ENCODE measurements around the gene CREB3L4. TPM values are rescaled to one million over a fixed set of nuclear protein-coding genes. Genes with fewer than 3 reads are reported as not detected.
A peak's percentile ranks its signal among the peaks of the same experiment; 100 is the strongest.

Gene CREB3L4
- total RNA-seq, 2 donors from 2014 or later = 0.66 to 14.0 TPM

GRCh38 chr1:153922076-153922971 is 45.4 kb upstream of the CREB3L4 start:
- H3K27ac ChIP-seq = peak overlapping the region; percentile 70 to 90 (median 82)
- no peak for TF ChIP-seq POLR2A (IDR thresholded peaks at IDR 0.05)
- peak in 3 of 7 experiments; percentile 12 to 26 (median 26) for TF ChIP-seq CTCF (IDR thresholded peaks at IDR 0.05)
- WGBS, 2 donors = 0 to 1% methylated on average over 33 to 54 of the region's 86 CpGs
- peak overlapping the region; percentile 80 to 99 for H3K4me3 ChIP-seq
- intact Hi-C loops (cut with DNase I) = no loop called here
- H3K27me3 ChIP-seq = no peaks in the 10 kb centered on the region
- ATAC-seq (peak; percentile 45), DNase-seq (peak in 1 of 4 donors; percentile 30)
- H3K9me3 ChIP-seq = no peaks in the 10 kb centered on the region
- peaks cover 38% of the 10 kb centered on the region for H3K4me1 ChIP-seq
- H3K36me3 ChIP-seq (replicated peaks in 1 of 2; ENCODE audit: insufficient read depth in 1 of 2, low read depth in 2 of 2) = no peaks in the 10 kb centered on the region

GRCh38 chr1:153922972-153923925 is 44.5 kb upstream of the CREB3L4 start, which contains the start of gene GATAD2B:
TSS of gene GATAD2B (minus strand) at chr1:153922972. CDS start at chr1:153828347, 94,625 bp downstream.
- intact Hi-C loops (cut with DNase I) = no loop called here
- H3K27ac ChIP-seq = peak within 1 kb of the TSS; percentile 79 to 90 (median 84)
- H3K4me1 ChIP-seq = peaks cover 38% of the 10 kb centered on the region
- peak within 1 kb of the TSS; percentile 80 to 99 for H3K4me3 ChIP-seq
- H3K27me3 ChIP-seq = no peaks in the 10 kb centered on the region
- H3K36me3 ChIP-seq (replicated peaks in 1 of 2; ENCODE audit: insufficient read depth in 1 of 2, low read depth in 2 of 2) = no peaks in the 10 kb centered on the region
- WGBS, 2 donors = 0 to 1% methylated on average over 30 to 53 of the region's 53 CpGs
- ATAC-seq = peak; percentile 97
- peak; percentile 99 to 100 (median 100) for DNase-seq
- no peaks in the 10 kb centered on the region for H3K9me3 ChIP-seq
- peak in 1 of 7 experiments; percentile 10 for TF ChIP-seq CTCF (IDR thresholded peaks at IDR 0.05)
- TF ChIP-seq POLR2A (IDR thresholded peaks at IDR 0.05) = peak in 2 of 3 donors; percentile 41 to 49

- Histone ChIP-seq H3K4me3 (no peak overlapping the region), H3K27ac (no peak overlapping the region), H3K27me3 (no peaks in the 10 kb centered on the region), H3K9me3 (no peaks in the 10 kb centered on the region), H3K36me3 (replicated peaks in 1 of 2; ENCODE audit: insufficient read depth in 1 of 2, low read depth in 2 of 2) (peaks cover 0 to 6% of the 10 kb centered on the region in 2 donors), H3K4me1 (peaks cover 13% of the 10 kb centered on the region)
- ATAC-seq (no peak), DNase-seq (no peak)
- WGBS, 2 donors = 68 to 76% methylated on average over 4 of the region's 4 CpGs
- intact Hi-C loops (cut with DNase I) = no loop called here
- TF ChIP-seq POLR2A (IDR thresholded peaks at IDR 0.05) = no peak
- no peak for TF ChIP-seq CTCF (IDR thresholded peaks at IDR 0.05)
Measured at GRCh38 chr1:153926405-153926804, 41.3 kb upstream of the CREB3L4 start.

- TF ChIP-seq POLR2A (IDR thresholded peaks at IDR 0.05) (no peak), CTCF (IDR thresholded peaks at IDR 0.05) (no peak)
- ATAC-seq (no peak), DNase-seq (no peak)
- no peaks in the 10 kb centered on the region for H3K27me3 ChIP-seq
- intact Hi-C loops (cut with DNase I) = no loop called here
- H3K9me3 ChIP-seq = no peaks in the 10 kb centered on the region
- no peak overlapping the region for H3K4me3 ChIP-seq
- 60 to 73% methylated on average over 1 of the region's 1 CpG for WGBS, 2 donors
- H3K4me1 ChIP-seq = peaks cover 8% of the 10 kb centered on the region
- H3K27ac ChIP-seq = no peak overlapping the region
- peaks cover 0 to 13% of the 10 kb centered on the region in 2 donors for H3K36me3 ChIP-seq (replicated peaks in 1 of 2; ENCODE audit: insufficient read depth in 1 of 2, low read depth in 2 of 2)
Measured at GRCh38 chr1:153928245-153928644, 39.5 kb upstream of the CREB3L4 start.
